HG02642 (cell line): ENCODE measurements around the gene TRPV3.
"Not testable (repeated sequence)": the region's sequence is repeated elsewhere in the genome, so short reads cannot be mapped to it uniquely, and the experiment has no call there.

Experiments used
- ATAC-seq: cut with Tn5 transposase; IDR thresholded peaks from one replicate; pipeline ENCODE4 v1.9.1; 2021; ENCODE audit warnings: mild to moderate bottlenecking; ENCODE audit not compliant: unreplicated experiment, poor library complexity

The TRPV3 gene

DNA sequence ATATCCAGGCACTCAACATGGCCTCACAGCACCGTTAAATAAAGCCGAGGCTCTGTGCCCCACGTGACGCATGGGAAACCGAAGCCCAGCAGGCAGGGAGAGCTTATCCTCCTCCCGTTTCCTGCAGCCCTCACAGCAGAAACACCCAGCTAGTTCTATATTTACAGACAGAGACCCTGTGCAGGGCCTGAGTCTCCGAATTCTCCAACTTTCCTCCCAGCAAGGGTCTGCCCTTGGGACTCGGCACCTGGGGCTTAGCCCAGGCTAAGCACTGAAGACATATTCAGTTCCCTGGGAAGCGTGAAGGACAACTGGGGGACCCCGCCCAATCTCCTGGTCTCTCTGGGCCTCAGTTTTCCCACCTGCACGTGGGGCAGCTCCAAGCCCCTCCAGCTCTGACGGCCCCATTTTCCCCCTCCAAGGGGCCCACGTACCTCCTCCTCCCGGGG lies 29.2 kb downstream of the TRPV3 start:
- no peak for ATAC-seq

DNA sequence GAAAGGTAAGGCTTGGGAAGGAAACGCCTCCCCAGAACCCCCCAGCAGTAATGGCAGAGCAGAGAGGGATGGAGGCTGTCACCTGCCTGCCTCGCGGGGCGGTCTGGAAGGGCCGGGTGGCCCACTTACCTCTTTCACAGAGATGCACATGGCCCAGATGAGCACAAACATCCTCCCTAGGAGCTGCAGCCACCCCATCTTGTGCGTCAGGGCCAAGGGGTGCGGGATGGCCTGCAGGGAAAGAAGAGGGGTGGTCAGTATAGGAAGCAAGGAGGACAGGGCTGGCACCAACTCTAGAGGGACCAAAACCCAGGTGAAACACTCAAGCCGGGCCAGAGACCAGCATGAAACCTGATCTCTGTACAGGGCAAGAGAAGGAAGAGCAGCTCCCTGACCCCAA lies 29.7 kb downstream of the TRPV3 start:
- no peak for ATAC-seq

DNA sequence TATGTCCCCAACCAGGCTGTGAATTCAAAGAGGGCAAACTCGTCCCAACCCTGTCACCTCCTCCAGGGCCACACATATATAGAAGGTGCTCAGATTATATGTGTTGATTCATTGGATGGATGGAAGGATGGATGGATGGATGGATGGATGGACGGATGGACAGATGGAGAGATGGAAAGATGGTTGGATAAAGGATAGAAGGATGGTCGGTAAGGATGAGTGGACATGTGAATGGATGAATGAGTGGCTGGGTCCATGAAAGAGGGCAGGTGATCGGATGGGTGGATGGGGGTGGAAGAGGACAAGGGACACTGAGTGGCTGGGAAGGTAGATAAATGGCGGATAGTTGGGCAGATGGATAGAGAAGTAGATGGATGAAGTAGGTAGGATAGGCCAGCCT lies 30.1 kb downstream of the TRPV3 start:
- no peak for ATAC-seq

DNA sequence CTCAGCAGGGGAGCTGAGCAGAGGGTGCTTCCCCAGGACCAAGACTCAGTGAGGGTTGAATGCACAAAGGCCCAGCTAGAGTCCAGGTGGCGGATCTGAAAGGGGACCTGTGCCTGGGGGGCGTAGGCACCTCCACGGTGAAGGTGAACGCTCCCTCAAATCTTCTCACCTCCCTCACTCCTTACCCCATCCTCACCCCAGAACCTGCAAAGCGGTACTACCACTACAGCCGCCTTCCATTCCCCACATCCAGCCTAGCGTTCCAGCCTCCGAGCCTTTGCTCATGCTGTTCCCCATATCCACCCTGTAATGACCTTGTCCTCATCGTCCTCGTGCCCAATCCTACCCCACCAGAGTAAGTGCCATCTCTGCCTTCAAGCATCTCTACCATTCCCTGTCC lies 30.6 kb downstream of the TRPV3 start:
- ATAC-seq = no peak

DNA sequence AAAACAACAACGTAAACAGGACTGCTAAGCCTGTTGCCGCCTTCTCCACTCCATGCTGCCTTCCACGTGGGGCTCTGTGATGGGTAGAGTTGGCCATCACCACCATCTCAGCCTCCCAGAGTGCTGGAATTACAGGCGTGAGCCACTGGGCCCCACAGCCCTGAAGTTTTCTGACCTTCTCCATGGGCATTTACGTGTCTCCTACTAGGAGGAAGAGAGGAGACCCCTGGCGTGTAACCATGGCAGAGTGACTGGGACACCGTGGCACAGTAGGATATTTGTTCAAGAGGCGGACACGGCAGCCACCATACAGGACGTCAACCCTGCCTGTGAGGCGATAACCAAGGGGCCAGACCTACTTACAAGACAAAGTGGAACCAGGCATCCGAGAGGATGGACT lies 31.1 kb downstream of the TRPV3 start:
- no peak for ATAC-seq

DNA sequence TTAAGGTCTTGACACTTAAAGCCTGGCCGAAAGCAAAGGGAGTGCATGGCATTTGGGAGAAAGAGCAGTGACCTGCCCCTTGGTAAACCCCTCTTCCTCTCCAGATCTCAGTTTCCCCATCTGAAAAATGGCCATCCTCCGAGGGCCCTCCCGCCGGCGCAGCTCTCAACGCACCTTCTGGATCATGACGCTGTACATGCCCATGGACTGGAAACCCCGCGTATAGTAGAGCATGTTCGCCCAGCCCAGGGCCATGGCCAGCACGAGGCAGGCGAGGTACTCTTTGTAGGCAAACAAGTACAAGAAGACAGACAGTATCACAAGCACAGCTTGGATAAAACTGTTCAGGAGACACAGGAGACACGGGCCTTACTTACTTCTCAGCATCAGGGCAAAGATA lies 33.6 kb downstream of the TRPV3 start:
- ATAC-seq = no peak

DNA sequence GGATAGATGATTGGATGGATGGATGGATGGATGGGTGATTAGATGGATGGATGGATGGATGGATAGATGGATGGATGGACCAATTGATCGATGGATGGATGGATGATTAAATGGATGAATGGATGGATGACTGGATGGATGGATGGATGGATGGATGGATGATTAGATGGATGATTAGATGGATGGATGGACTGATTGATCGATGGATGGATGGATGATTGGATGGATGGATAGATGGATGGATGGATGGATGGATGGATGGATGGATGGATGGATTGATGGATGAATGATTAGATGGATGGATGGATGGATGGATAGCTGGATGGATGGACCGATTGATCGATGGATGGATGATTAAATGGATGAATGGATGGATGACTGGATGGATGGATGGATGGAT lies 38.1 kb downstream of the TRPV3 start:
- ATAC-seq = not testable (repeated sequence)

DNA sequence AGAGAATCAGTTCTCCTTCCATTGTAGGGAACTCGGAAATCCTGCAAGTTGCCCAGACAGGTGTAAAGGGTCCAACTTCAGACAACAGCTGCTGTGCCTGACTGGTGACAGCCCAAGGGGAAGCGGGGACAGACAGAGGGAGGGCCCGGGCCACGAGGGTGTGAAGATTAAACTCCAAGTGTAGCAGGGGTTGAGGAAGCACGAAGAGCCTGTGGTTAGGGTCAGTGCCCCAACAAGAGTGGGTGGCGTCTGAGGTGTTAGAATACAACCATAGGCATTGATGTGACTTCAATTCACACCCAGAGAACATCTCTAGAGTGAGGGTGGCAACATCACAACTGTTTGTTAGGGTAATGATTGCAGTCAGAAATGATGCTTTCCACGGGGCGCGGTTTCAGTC lies 42.7 kb downstream of the TRPV3 start:
- no peak for ATAC-seq

DNA sequence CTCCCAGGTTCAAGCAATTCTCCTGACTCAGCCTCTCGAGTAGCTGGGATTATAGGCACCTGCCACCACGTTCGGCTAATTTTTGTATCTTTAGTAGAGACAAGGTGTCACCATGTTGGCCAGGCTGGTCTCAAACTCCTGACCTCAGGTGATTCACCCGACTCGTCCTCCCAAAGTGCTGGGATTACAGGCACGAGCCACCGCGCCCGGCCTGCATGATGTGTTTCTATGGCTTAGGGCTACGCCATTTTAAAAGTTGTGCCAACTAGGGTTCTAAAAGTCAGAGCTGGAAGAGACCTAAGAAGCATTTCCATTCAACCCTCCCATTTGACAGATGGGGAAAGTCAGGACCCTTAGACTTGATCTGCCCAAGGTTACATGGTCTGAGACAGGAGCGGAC lies 43.4 kb downstream of the TRPV3 start:
- ATAC-seq = not testable (repeated sequence)

DNA sequence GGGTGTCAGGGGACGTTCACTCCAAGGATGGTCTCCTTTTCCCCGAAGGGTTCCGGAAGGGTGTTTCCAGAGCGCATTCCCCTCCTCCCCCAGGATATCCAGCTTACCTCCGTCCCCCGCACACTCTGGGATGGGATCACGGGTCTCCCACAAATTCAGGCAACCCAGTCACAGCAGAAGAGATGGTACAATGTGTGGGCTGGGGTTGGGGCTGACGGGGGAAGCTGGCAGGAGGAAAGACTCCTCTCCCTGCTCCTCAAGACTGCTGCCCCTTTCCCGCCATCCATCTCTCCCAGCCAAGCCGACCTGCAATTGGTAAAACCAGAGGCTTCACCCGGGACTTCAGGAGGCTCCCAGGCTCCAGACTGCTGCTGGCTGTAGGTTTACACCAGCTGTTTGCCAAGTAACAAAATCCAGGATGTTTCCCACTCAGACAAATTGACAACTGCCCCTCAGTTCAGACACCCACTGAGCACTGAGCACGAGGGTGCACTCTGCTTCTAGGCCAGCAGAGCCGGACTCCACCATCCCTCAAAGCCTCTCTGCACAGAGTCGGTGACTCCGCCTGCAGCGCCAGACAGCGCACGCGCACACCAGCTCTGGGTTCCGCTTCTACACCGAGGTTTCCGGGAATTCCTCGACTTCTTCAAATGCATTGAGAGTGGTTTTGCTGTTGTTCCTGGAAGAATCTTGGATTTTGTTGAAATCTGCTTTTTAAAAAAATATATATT lies 44.1 kb downstream of the TRPV3 start:
- ATAC-seq = no peak

DNA sequence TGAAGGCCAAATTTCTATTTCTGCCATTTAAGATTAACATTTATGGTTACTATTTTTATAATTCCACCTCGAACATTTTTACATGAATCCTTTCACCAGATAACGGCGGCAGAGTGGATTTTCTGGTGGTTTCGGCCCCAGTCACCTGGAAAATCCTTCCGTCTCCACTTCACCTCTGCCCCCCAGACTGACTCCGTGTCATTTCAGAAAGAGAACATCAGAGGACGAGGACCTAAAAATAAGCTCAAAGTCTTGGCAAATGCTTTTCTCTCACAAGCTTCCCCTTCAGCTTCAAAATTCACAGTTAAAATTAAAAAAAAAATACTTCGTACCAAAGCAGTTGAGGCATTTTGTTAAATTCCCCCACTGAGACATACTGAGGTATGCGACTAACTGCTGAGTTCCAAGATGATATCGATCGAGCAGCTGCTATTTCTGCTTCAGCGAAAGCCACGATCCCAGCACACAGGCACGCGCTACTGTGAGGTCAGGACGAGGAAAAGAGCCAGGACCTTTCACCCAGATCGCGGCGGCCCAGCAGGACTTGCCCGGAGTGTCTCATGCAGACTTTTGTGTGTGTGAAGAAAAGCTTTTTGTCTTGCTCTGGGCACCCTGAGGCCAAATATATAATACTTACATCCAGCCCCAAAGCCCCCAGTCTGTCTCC lies 45.0 kb downstream of the TRPV3 start:
- no peak for ATAC-seq

DNA sequence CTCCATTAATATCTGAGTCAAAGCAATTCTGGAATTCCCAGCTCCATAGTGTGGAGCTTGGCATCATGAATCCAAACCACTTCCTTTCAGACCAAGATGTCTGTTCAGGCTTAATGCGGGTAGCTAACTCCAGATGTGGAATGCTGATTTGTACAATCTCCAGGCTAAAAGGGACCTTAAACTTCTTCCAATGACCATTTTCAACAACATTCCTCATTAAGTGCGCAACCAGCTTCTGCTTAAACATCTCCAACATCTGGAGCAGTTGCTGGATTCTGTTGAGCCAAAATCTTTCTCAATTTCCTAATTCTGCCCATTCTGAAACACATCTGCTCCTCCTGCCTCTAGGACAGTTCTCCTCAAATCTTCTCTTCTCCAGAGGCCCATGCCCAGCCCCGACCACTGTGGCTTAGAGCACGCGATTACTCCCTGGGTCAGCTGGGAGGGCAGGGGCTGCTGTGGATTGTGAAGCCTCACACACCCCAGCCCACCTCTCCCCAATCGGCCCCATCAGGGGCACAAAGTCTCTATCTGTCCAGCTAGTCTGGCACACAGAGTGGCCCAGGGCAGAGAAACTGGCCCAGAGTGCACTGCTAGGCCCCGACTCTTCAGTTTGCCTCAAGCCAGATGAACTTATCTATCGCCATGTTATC lies 45.6 kb downstream of the TRPV3 start:
- no peak for ATAC-seq

DNA sequence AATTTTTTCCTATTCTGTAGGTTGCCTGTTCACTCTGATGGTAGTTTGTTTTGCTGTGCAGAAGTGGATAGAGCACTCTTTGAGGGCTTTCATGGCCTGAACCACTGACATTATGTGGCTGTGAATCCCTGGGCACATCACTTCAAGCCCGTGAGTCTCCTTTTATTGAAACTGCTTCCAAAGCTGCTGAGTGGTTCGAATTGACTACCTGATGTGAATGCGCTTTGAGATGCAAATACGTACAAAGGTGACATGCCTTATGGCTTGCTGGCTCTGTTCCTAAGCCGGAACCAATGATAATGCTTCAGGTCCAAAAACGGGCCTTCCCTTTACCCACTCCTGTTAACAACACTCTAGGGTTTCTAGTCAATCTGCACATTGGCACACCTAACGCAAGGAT lies 47.5 kb downstream of the TRPV3 start:
- ATAC-seq = no peak

DNA sequence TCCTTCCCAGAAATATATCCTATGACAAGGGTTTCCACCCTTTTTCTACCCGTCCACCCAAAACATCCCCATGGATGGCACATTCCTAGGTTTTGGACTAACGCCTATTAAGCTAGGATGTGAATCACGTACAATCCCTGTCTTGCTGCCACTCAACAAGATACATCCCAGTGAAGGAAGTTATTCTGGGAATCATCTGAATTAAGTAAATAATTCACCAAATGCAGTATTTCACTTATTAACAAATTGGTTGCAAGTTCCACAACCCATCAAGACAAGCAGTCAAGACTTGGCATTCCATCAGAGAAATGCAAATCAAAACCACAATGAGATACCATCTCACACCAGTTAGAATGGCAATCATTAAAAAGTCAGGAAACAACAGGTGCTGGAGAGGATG lies 49.7 kb downstream of the TRPV3 start:
- no peak for ATAC-seq

DNA sequence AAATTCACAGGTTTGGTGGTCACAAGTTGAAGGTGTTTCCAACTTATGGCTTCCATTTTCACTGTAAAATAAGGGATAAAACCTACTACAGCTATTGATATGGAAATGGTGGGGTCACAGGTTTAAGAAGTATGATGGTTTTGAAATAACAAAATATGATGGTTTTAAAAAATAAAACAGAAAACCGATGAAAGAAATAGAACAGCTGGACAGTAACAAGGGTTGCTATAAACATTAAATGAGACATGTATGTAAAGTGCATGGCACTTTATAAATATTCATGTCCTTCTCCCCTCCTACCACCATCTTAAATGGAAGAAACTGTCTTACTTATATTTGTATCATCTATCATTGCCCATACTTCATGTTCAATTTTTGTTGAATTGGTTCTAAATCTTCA lies 50.5 kb downstream of the TRPV3 start:
- ATAC-seq = no peak

DNA sequence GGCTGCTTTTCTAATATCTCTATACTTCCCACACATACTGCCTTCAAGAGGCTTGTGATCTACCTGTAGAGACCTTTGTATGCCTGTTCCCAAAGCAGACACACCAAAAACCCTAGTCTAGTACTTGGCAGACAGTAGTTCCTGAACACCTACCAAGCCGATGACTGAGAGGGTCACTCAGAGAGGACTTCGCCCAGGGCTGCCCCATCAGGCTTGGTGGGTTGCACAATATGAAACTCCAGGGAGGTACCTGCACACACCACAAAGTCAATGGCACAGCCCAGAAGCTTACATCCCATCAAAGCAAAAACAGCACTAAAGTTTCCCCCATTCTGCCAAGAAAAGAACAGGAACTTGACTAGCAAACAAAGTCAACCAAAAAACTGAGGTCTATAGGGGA lies 51.6 kb downstream of the TRPV3 start:
- ATAC-seq = no peak

DNA sequence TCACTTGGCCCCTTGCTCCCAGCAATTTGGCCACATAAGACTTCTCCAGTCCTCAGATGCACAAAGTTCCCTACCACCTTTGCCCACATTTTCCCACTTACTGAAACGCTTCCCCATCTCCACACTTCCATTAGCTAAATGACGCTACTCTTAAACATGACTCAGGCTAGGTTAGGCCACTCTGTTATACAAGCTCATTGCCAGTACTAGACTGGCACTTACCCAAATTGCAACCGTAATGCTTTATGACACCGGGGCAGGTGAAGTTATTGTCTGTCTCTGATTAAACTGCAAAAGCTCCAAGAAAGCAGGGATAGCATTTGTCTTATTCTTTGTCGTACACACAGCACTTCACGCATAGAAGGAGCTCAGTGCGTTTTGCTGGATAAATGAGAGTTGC lies 52.6 kb downstream of the TRPV3 start:
- no peak for ATAC-seq

DNA sequence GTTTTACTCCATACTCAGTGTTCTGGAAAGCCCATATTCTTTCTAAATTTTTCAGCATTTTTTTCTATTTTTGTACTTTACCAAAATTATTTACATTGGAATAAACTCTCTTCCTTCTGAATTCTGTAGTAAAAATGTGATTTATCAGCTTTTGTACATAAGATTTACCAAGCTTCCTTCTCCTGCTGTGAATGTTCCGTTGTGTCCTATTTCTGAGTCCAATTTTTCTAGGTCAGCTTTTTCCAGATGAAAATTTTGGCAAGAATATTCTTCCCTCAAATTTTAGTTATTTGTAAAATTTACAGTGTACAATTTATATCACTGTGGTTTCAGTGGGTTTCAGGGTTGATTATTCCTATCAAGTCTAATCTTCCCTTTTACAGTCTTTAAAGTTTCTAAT lies 54.3 kb downstream of the TRPV3 start:
- no peak for ATAC-seq

DNA sequence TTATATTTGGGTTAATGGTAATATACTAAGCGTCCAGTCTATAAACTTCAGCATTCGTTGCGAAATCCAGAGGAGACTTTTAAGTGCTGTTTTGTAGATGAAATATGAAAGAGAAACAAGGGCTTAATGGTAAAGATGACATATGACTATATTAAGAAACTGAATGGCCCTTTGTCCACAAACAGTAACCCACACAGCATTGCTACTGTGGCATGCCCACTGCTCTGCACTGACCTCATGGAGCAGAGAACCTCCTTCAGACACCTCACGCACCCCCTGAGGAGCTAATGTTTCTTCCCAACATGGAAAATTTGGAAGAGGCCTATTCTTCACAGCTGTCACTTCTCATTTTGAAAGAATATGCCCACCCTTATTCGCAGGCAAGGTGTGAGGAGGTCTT lies 55.1 kb downstream of the TRPV3 start:
- no peak for ATAC-seq

DNA sequence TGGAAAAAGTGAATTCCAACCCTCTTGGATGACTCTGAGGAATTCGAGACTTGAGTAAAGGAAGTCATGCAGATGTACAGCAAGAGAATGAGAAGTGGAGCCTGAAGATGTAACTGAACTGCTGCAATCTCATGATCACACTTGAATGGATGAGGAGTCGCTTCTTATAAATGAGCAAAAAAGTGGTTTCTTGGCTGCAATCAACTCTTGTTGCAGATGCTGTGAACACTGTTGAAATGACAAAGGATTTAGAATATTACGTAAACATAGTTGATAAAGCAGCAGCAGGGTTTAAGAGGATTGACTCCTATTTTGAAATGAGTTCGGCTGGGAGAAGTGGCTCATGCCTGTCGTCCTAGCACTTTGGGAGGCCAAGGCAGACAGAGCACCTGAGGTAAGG lies 56.3 kb downstream of the TRPV3 start:
- no peak for ATAC-seq

DNA sequence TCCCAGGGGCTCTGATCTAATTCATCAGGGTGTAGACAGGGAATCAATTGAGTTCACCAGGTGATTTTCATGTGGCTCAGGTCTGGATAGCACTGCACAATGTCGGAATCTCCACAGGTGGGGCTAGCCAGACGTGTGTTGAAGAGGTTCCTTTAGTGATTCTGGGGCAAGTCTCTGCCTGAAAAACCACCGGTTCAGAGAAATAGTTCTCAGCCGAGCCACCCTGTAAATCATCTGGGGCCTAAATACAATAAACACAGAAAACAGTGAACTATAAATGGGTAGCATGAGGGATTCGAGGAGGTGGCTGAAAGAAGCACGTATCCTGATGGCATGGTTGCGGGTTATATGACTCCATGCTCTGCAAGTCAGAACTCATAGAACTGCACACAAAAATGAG lies 60.5 kb downstream of the TRPV3 start:
- ATAC-seq = no peak
